Vagina (tissue), 2 donors: ENCODE measurements around the gene ZBTB16. TPM values are rescaled to one million over a fixed set of nuclear protein-coding genes. Genes with fewer than 3 reads are reported as not detected.

Experiments
- DNase-seq, 2 donors: peaks; one replicate each; pipeline ENCODE4 v3.0.0-alpha.2; 2017; ENCODE audit errors: extremely low spot score in 2 of 2
- H3K27ac ChIP-seq: fragments of 200-600 bp; sonication (generic); one replicate; pipeline ENCODE4 v1.5.1; 2019
- H3K27me3 ChIP-seq: fragments of 200-600 bp; sonication (generic); one replicate; pipeline ENCODE4 v1.5.1; 2019
- H3K36me3 ChIP-seq, 2 donors: fragments of 200-600 bp; sonication (generic); one replicate each; pipeline ENCODE4 v1.5.1; 2017 to 2019
- H3K4me1 ChIP-seq: fragments of 200-600 bp; sonication (generic); one replicate; pipeline ENCODE4 v1.5.1; 2019
- H3K4me3 ChIP-seq, 2 donors: fragments of 200-600 bp; sonication (generic); 1 replicate in 1 of 2; 2 replicates in 1 of 2; pipeline ENCODE4 v1.5.1; 2016 to 2019
- H3K9me3 ChIP-seq: fragments of 200-600 bp; sonication (generic); one replicate; pipeline ENCODE4 v1.5.1; 2019
- POLR2A ChIP-seq, 2 donors: fragments of 450-650 bp; IDR thresholded peaks; one replicate each; pipeline ENCODE4 v1.6.1; 2017; ENCODE audit warnings: antibody characterized with exemption in 2 of 2, mild to moderate bottlenecking in 2 of 2, moderate library complexity in 2 of 2
- POLR2AphosphoS5 ChIP-seq, 2 donors: sonication (generic); formaldehyde crosslinking; IDR thresholded peaks; one replicate each; pipeline ENCODE4 v1.9.0; 2017; ENCODE audit warnings: antibody characterized with exemption in 2 of 2, mild to moderate bottlenecking in 2 of 2, low read depth in 1 of 2; ENCODE audit not compliant: insufficient read depth in 1 of 2
- intact Hi-C: fragments of 100-400 bp; cut with DNase I; formaldehyde crosslinking; loops from one replicate; pipeline ENCODE4 v1.15.1; 2023
- total RNA-seq: library from RNA; depleted of rRNA; stranded (reverse); fragments of >200 nt; gene quantifications from one replicate; pipeline ENCODE4 v1.2.3, GENCODE V29; 2016
- TF ChIP-seq, protein P1 (sequence below), 3 experiments: fragments of 450-650 bp in 2 of 3; fragments of 200-600 bp in 1 of 3; sonication (generic) in 1 of 3; IDR thresholded peaks; one replicate each; pipeline ENCODE4 v1.5.1; 2017 to 2019; ENCODE audit warnings: antibody characterized with exemption in 3 of 3, mild to moderate bottlenecking in 2 of 3, moderate library complexity in 2 of 3

ZBTB16 gene
- total RNA-seq, 1 donor from 2014 or later: 243 TPM

- intact Hi-C loops: loop anchor here (2.0 to 5.0 kb wide), 3 partner anchors 95 to 191 kb away; no protein-coding TSS in a partner anchor
- no peaks in the 10 kb centered on the region for H3K27me3 ChIP-seq
- peak overlapping the region; percentile 81 to 97 for H3K4me3 ChIP-seq
- TF ChIP-seq POLR2AphosphoS5 (IDR thresholded peaks at IDR 0.05; ENCODE audit: insufficient read depth in 1 of 2, low read depth in 1 of 2) (no peak), POLR2A (IDR thresholded peaks at IDR 0.05) (no peak)
- TF ChIP-seq, protein P1, sequence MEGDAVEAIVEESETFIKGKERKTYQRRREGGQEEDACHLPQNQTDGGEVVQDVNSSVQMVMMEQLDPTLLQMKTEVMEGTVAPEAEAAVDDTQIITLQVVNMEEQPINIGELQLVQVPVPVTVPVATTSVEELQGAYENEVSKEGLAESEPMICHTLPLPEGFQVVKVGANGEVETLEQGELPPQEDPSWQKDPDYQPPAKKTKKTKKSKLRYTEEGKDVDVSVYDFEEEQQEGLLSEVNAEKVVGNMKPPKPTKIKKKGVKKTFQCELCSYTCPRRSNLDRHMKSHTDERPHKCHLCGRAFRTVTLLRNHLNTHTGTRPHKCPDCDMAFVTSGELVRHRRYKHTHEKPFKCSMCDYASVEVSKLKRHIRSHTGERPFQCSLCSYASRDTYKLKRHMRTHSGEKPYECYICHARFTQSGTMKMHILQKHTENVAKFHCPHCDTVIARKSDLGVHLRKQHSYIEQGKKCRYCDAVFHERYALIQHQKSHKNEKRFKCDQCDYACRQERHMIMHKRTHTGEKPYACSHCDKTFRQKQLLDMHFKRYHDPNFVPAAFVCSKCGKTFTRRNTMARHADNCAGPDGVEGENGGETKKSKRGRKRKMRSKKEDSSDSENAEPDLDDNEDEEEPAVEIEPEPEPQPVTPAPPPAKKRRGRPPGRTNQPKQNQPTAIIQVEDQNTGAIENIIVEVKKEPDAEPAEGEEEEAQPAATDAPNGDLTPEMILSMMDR (IDR thresholded peaks at IDR 0.05): no peak
- no peaks in the 10 kb centered on the region for H3K9me3 ChIP-seq
- H3K4me1 ChIP-seq: peaks cover 62% of the 10 kb centered on the region
- peak overlapping the region; percentile 96 for H3K27ac ChIP-seq
- H3K36me3 ChIP-seq: peaks cover 4 to 39% of the 10 kb centered on the region in 2 donors
- DNase-seq: no peak
These were observed 2.2 kb downstream of the ZBTB16 start for GRCh38 chr11:114061681-114062049.

DNA sequence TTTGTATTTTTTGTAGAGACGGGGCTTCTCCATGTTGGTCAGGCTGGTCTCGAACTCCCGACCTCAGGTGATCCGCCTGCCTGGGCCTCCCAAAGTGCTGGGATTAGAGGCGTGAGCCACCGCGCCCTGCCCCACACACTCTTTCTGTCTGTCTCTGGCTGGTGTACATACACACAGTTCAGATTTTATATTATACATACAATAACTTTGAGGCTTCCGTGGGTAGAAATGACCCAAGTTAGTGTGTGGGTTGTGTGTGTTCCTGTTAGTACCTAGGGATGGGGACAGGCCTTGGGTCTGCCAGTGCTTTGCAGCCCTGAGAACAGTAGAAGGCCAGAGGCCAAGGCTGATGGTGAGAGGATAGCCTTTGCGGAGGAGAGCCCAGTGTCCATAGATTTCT is 2.8 kb downstream of the ZBTB16 start:
- H3K36me3 ChIP-seq: peaks cover 4 to 45% of the 10 kb centered on the region in 2 donors
- intact Hi-C loops: loop anchor here (5.0 kb wide), 1 partner anchor 190 kb away; no protein-coding TSS in a partner anchor
- H3K9me3 ChIP-seq: no peaks in the 10 kb centered on the region
- H3K27me3 ChIP-seq: no peaks in the 10 kb centered on the region
- TF ChIP-seq, protein P1 (IDR thresholded peaks at IDR 0.05): no peak
- TF ChIP-seq POLR2AphosphoS5 (IDR thresholded peaks at IDR 0.05; ENCODE audit: insufficient read depth in 1 of 2, low read depth in 1 of 2): peak in 1 of 2 donors; percentile 20
- TF ChIP-seq POLR2A (IDR thresholded peaks at IDR 0.05): no peak
- peak overlapping the region; percentile 96 for H3K27ac ChIP-seq
- H3K4me1 ChIP-seq: peaks cover 68% of the 10 kb centered on the region
- H3K4me3 ChIP-seq: peak overlapping the region; percentile 81 to 97
- no peak for DNase-seq

- Histone ChIP-seq H3K27me3 (no peaks in the 10 kb centered on the region), H3K4me3 (peak overlapping the region; percentile 81 to 97), H3K4me1 (peaks cover 74% of the 10 kb centered on the region), H3K9me3 (no peaks in the 10 kb centered on the region), H3K36me3 (peaks cover 4 to 55% of the 10 kb centered on the region in 2 donors), H3K27ac (peak overlapping the region; percentile 96)
- intact Hi-C loops: loop anchor here (5.0 kb wide), 1 partner anchor 189 kb away; no protein-coding TSS in a partner anchor
- no peak for DNase-seq
- TF ChIP-seq, protein P1 (IDR thresholded peaks at IDR 0.05): no peak
- TF ChIP-seq POLR2A (IDR thresholded peaks at IDR 0.05) (no peak), POLR2AphosphoS5 (IDR thresholded peaks at IDR 0.05; ENCODE audit: insufficient read depth in 1 of 2, low read depth in 1 of 2) (peak in 1 of 2 donors; percentile 20)
These were observed 3.8 kb downstream of the ZBTB16 start for GRCh38 chr11:114063149-114063828.

GRCh38 chr11:114063829-114064201 is 4.3 kb downstream of the ZBTB16 start:
- TF ChIP-seq POLR2AphosphoS5 (IDR thresholded peaks at IDR 0.05; ENCODE audit: insufficient read depth in 1 of 2, low read depth in 1 of 2): no peak
- no peak for TF ChIP-seq POLR2A (IDR thresholded peaks at IDR 0.05)
- TF ChIP-seq, protein P1 (IDR thresholded peaks at IDR 0.05): no peak
- Histone ChIP-seq H3K36me3 (peaks cover 4 to 60% of the 10 kb centered on the region in 2 donors), H3K27ac (peak overlapping the region; percentile 96), H3K9me3 (no peaks in the 10 kb centered on the region), H3K27me3 (no peaks in the 10 kb centered on the region), H3K4me1 (peaks cover 73% of the 10 kb centered on the region), H3K4me3 (peak overlapping the region; percentile 81 to 97)
- intact Hi-C loops: loop anchor here (5.0 kb wide), 1 partner anchor 188 kb away; no protein-coding TSS in a partner anchor
- DNase-seq: no peak

- H3K36me3 ChIP-seq: peaks cover 4 to 64% of the 10 kb centered on the region in 2 donors
- no peaks in the 10 kb centered on the region for H3K27me3 ChIP-seq
- H3K4me1 ChIP-seq: peaks cover 73% of the 10 kb centered on the region
- peak overlapping the region; percentile 81 to 97 for H3K4me3 ChIP-seq
- DNase-seq: no peak
- TF ChIP-seq POLR2AphosphoS5 (IDR thresholded peaks at IDR 0.05; ENCODE audit: insufficient read depth in 1 of 2, low read depth in 1 of 2): peak in 1 of 2 donors; percentile 62
- TF ChIP-seq, protein P1 (IDR thresholded peaks at IDR 0.05): no peak
- no peaks in the 10 kb centered on the region for H3K9me3 ChIP-seq
- intact Hi-C loops: loop anchor here (5.0 kb wide), 1 partner anchor 188 kb away; no protein-coding TSS in a partner anchor
- peak overlapping the region; percentile 96 for H3K27ac ChIP-seq
These were observed 4.7 kb downstream of the ZBTB16 start for GRCh38 chr11:114064216-114064615.
